HEK293 (cell line): ENCODE data around the gene CSF3.

Experiments used
- CTCF ChIA-PET: fragments of 350-600 bp; formaldehyde crosslinking; extraction: SDS; loops from one replicate; lab custom pipeline; 2021; ENCODE audit warnings: antibody characterized with exemption; lab: Yijun Ruan, JAX
- POLR2A ChIA-PET: fragments of 300-600 bp; formaldehyde crosslinking; extraction: SDS; loops from one replicate; lab custom pipeline; 2020; ENCODE audit warnings: antibody characterized with exemption, inconsistent platforms; lab: Yijun Ruan, JAX
- H3K27ac ChIP-seq: fragments of 200-500 bp; sonication (Bioruptor generic); 2 replicates; pipeline ENCODE4 v1.5.1; 2014; ENCODE audit warnings: low read depth, low read length, control low read depth, inconsistent platforms; ENCODE audit errors: extremely low read depth
- H3K36me3 ChIP-seq, 2 experiments: fragments of 200-500 bp in 1 of 2; sonication (Bioruptor generic) in 1 of 2; 1 replicate in 1 of 2; 2 replicates in 1 of 2; pipeline ENCODE4 v1.5.1; 2014 to 2017; ENCODE audit warnings: inconsistent platforms in 2 of 2, low read length in 2 of 2; ENCODE audit not compliant: control insufficient read depth in 2 of 2, insufficient read depth in 1 of 2
- H3K4me1 ChIP-seq: fragments of 200-500 bp; sonication (Bioruptor generic); 2 replicates; pipeline ENCODE4 v1.5.1; 2014; ENCODE audit warnings: mild to moderate bottlenecking, low read length, inconsistent platforms; ENCODE audit not compliant: control insufficient read depth, insufficient read depth
- H3K4me3 ChIP-seq: 2 replicates; pipeline ENCODE4 v1.5.1; 2011; ENCODE audit warnings: low read depth, mild to moderate bottlenecking, control low read depth, low read length, moderate library complexity
- H3K9me3 ChIP-seq: fragments of 200-500 bp; sonication (Bioruptor generic); 2 replicates; pipeline ENCODE4 v1.5.1; 2014; ENCODE audit warnings: low read depth, low read length, inconsistent platforms; ENCODE audit not compliant: control insufficient read depth, insufficient read depth
- GLIS1 ChIP-seq: fragments of 450-650 bp; formaldehyde crosslinking; IDR thresholded peaks from 2 replicates; pipeline ENCODE4 v1.5.1; 2016; ENCODE audit warnings: missing biosample characterization, missing genetic modification characterization
- GLIS2 ChIP-seq: fragments of 450-650 bp; formaldehyde crosslinking; IDR thresholded peaks from 2 replicates; pipeline ENCODE4 v1.5.1; 2016; ENCODE audit warnings: missing biosample characterization, missing genetic modification characterization
- IKZF3 ChIP-seq: fragments of 450-650 bp; IDR thresholded peaks from 2 replicates; pipeline ENCODE4 v1.5.0; 2018; ENCODE audit warnings: missing biosample characterization, mild to moderate bottlenecking, missing genetic modification characterization, moderate library complexity
- KLF1 ChIP-seq: fragments of 450-650 bp; formaldehyde crosslinking; IDR thresholded peaks from 2 replicates; pipeline ENCODE4 v1.5.1; 2016; ENCODE audit warnings: missing biosample characterization, missing genetic modification characterization
- KLF10 ChIP-seq: fragments of 450-650 bp; IDR thresholded peaks from 2 replicates; pipeline ENCODE4 v1.5.1; 2018; ENCODE audit warnings: missing biosample characterization, mild to moderate bottlenecking, missing genetic modification characterization
- PATZ1 ChIP-seq: fragments of 450-650 bp; formaldehyde crosslinking; IDR thresholded peaks from 2 replicates; pipeline ENCODE4 v1.5.1; 2016; ENCODE audit warnings: missing biosample characterization, missing genetic modification characterization
- PRDM1 ChIP-seq: fragments of 450-650 bp; formaldehyde crosslinking; IDR thresholded peaks from 2 replicates; pipeline ENCODE4; 2016; ENCODE audit warnings: missing biosample characterization, missing genetic modification characterization
- WT1 ChIP-seq: fragments of 450-650 bp; formaldehyde crosslinking; IDR thresholded peaks from 2 replicates; pipeline ENCODE4 v1.5.1; 2016; ENCODE audit warnings: missing biosample characterization, missing genetic modification characterization
- ZNF133 ChIP-seq: fragments of 450-650 bp; formaldehyde crosslinking; IDR thresholded peaks from 2 replicates; pipeline ENCODE4 v1.5.1; 2016; ENCODE audit warnings: missing biosample characterization, missing genetic modification characterization
- ZNF2 ChIP-seq: fragments of 450-650 bp; formaldehyde crosslinking; IDR thresholded peaks from 2 replicates; pipeline ENCODE4 v1.5.1; 2016; ENCODE audit warnings: missing biosample characterization, missing genetic modification characterization
- ZNF274 ChIP-seq, 2 experiments: fragments of 200-500 bp in 1 of 2; fragments of 450-650 bp in 1 of 2; sonication (Bioruptor generic) in 1 of 2; formaldehyde crosslinking in 1 of 2; IDR thresholded peaks; 2 replicates each; pipeline versions ENCODE4 v1.5.1 to v1.6.1; 2014 to 2016; ENCODE audit warnings: borderline replicate concordance in 1 of 2, inconsistent platforms in 1 of 2, low read length in 1 of 2, missing biosample characterization in 1 of 2, missing genetic modification characterization in 1 of 2
- ZNF341 ChIP-seq: fragments of 450-650 bp; formaldehyde crosslinking; IDR thresholded peaks from 2 replicates; pipeline ENCODE4; 2016; ENCODE audit warnings: low read depth, missing biosample characterization, missing genetic modification characterization
- ZNF366 ChIP-seq: fragments of 450-650 bp; formaldehyde crosslinking; conservative IDR thresholded peaks from 2 replicates; pipeline ENCODE4 v1.5.1; 2016; ENCODE audit warnings: missing biosample characterization, missing genetic modification characterization
- ZNF510 ChIP-seq: fragments of 450-650 bp; formaldehyde crosslinking; IDR thresholded peaks from 2 replicates; pipeline ENCODE4 v1.5.1; 2018; ENCODE audit warnings: mild to moderate bottlenecking, missing genetic modification characterization, missing biosample characterization; ENCODE audit not compliant: insufficient replicate concordance
- ZSCAN4 ChIP-seq: fragments of 450-650 bp; formaldehyde crosslinking; IDR thresholded peaks from 2 replicates; pipeline ENCODE4 v1.5.1; 2017; ENCODE audit warnings: missing biosample characterization, missing genetic modification characterization
- TF ChIP-seq, protein P1 (sequence below): fragments of 450-650 bp; formaldehyde crosslinking; IDR thresholded peaks from 2 replicates; pipeline ENCODE4 v1.5.1; 2016; ENCODE audit warnings: missing biosample characterization, missing genetic modification characterization
- TF ChIP-seq, protein P2 (sequence below): fragments of 450-650 bp; formaldehyde crosslinking; IDR thresholded peaks from 2 replicates; pipeline ENCODE4 v1.5.1; 2017; ENCODE audit warnings: missing biosample characterization, missing genetic modification characterization
- TF ChIP-seq, protein P3 (sequence below): fragments of 450-650 bp; formaldehyde crosslinking; IDR thresholded peaks from 2 replicates; pipeline ENCODE4 v1.5.1; 2016; ENCODE audit warnings: missing biosample characterization, missing genetic modification characterization

Gene CSF3

DNA sequence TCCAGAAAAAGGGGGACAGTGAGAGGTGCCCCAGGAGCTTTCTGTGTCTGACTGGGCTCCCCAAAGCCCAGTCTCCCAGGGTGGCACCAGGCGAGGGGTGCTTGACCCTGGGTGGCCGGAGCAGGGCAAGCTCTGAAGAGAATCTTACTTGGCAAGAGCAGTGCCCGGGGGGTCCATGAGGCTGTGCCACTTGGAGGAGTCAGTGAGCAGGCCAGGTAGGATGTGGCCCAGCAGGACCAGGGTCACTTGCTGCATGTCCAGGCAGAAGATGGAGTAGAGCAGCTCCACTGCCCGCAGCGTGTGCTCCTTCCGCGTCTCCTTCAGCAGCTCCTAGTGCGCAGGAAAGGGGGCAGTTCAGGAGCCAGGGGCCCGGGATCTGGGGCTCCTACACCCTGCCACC is 7.3 kb downstream of the CSF3 start:
- CTCF ChIA-PET: interaction anchor here (0.5 to 11.2 kb wide), 6 partner anchors 10 to 212 kb away, joined by 3 to 268 read pairs (median 8); partner anchors contain the start of gene CSF3
- peaks cover 26 to 90% of the 10 kb centered on the region in 2 experiments for H3K36me3 ChIP-seq
- no peaks in the 10 kb centered on the region for H3K9me3 ChIP-seq
- 0 out of 2 replicates have a peak overlapping the region, but pooled peaks have one; percentile 16 for H3K27ac ChIP-seq
- TF ChIP-seq, protein P1, sequence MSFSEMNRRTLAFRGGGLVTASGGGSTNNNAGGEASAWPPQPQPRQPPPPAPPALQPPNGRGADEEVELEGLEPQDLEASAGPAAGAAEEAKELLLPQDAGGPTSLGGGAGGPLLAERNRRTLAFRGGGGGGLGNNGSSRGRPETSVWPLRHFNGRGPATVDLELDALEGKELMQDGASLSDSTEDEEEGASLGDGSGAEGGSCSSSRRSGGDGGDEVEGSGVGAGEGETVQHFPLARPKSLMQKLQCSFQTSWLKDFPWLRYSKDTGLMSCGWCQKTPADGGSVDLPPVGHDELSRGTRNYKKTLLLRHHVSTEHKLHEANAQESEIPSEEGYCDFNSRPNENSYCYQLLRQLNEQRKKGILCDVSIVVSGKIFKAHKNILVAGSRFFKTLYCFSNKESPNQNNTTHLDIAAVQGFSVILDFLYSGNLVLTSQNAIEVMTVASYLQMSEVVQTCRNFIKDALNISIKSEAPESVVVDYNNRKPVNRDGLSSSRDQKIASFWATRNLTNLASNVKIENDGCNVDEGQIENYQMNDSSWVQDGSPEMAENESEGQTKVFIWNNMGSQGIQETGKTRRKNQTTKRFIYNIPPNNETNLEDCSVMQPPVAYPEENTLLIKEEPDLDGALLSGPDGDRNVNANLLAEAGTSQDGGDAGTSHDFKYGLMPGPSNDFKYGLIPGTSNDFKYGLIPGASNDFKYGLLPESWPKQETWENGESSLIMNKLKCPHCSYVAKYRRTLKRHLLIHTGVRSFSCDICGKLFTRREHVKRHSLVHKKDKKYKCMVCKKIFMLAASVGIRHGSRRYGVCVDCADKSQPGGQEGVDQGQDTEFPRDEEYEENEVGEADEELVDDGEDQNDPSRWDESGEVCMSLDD: no peak
- TF ChIP-seq GLIS2 (tag by site-specific recombination) (0 out of 2 replicates have a peak, but pooled peaks have one; percentile 28), PATZ1 (no peak)
- TF ChIP-seq, all 188 proteins: peak for 1
- peaks cover 16% of the 10 kb centered on the region for H3K4me1 ChIP-seq
- POLR2A ChIA-PET: no interaction called here
- no peak overlapping the region for H3K4me3 ChIP-seq

- Histone ChIP-seq H3K4me1 (peaks cover 16% of the 10 kb centered on the region), H3K9me3 (no peaks in the 10 kb centered on the region), H3K27ac (peak overlapping the region; percentile 53; the same call in 1 of the 2 replicates), H3K36me3 (peaks cover 26 to 93% of the 10 kb centered on the region in 2 experiments), H3K4me3 (no peak overlapping the region)
- POLR2A ChIA-PET: interaction anchor here (1.3 kb wide), 1 partner anchor 7 kb away, joined by 4 read pairs; the partner anchor contains the start of gene CSF3
- TF ChIP-seq ZNF341 (tag by site-specific recombination): 0 out of 2 replicates have a peak, but pooled peaks have one; percentile 29
- no peak for TF ChIP-seq ZNF133 (tag by site-specific recombination)
- TF ChIP-seq, all 188 proteins: peak for 1
- CTCF ChIA-PET: interaction anchor here (0.5 to 11.2 kb wide), 5 partner anchors 11 to 211 kb away, joined by 3 to 268 read pairs (median 7); partner anchors contain the start of gene CSF3
Measured at GRCh38 chr17:40022961-40023541, 7.8 kb downstream of the CSF3 start.

DNA sequence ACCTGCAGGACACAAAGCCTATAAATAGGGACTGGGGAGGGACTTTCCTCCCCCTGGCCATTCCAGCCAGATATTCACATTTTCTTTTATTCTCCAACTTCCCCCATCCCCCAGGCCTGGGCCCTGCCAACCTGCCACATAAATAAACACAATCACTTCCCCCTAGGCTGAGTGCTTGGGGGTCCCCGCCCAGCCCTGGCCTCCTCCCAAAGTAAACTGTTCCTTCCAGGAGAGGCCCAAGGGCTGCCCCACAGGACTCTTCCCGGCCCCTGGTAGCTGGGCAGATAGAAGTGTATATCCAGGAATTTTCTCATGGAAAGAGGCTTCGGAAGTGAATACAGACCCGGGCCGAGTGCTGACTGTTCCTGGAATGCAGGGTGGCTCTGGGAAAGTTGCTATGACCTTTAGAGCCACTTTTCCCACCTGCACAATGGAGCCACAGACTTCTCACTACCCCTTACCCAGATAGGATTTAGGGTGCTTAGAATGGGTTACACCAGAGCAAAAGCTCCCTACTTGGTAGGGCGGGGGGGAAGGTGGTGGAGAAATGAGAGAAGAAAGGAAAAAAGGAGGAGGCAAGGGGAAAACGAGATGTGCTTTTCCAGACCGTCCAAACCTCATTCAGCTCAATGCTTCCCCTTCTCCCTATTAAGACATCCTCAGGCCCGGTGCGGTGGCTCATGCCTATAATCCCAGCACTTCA is 8.5 kb downstream of the CSF3 start:
- H3K27ac ChIP-seq: peak overlapping the region; percentile 53
- H3K4me3 ChIP-seq: no peak overlapping the region
- peaks cover 32 to 93% of the 10 kb centered on the region in 2 experiments for H3K36me3 ChIP-seq
- no peaks in the 10 kb centered on the region for H3K9me3 ChIP-seq
- H3K4me1 ChIP-seq: peaks cover 16% of the 10 kb centered on the region
- ChIA-PET CTCF (interaction anchor here (0.6 to 11.2 kb wide), 8 partner anchors 12 to 328 kb away, joined by 3 to 268 read pairs (median 5); partner anchors contain the start of genes CSF3 and MED24), POLR2A (interaction anchor here (1.3 kb wide), 1 partner anchor 8 kb away, joined by 4 read pairs; the partner anchor contains the start of gene CSF3)
- TF ChIP-seq ZNF2 (tag by site-specific recombination) (no peak), ZSCAN4 (no peak), ZNF274 (IDR thresholded peaks at IDR 0.05; ENCODE audit: low read length) (no peak), ZNF274 (tag by site-specific recombination; IDR thresholded peaks at IDR 0.05; ENCODE audit: borderline replicate concordance) (no peak), ZNF510 (tag by site-specific recombination) (no peak), IKZF3 (tag by site-specific recombination) (0 out of 2 replicates have a peak, but pooled peaks have one; percentile 53), PRDM1 (peak; percentile 75), KLF1 (peak; percentile 82), GLIS1 (tag by site-specific recombination) (peak; percentile 47; the same call in 1 of the 2 replicates), KLF10 (tag by site-specific recombination) (no peak), WT1 (tag by site-specific recombination) (no peak), ZNF366 (tag by site-specific recombination) (no peak)
- TF ChIP-seq, protein P2, sequence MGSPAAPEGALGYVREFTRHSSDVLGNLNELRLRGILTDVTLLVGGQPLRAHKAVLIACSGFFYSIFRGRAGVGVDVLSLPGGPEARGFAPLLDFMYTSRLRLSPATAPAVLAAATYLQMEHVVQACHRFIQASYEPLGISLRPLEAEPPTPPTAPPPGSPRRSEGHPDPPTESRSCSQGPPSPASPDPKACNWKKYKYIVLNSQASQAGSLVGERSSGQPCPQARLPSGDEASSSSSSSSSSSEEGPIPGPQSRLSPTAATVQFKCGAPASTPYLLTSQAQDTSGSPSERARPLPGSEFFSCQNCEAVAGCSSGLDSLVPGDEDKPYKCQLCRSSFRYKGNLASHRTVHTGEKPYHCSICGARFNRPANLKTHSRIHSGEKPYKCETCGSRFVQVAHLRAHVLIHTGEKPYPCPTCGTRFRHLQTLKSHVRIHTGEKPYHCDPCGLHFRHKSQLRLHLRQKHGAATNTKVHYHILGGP (tag by site-specific recombination): peak; percentile 79
- TF ChIP-seq, protein P3, sequence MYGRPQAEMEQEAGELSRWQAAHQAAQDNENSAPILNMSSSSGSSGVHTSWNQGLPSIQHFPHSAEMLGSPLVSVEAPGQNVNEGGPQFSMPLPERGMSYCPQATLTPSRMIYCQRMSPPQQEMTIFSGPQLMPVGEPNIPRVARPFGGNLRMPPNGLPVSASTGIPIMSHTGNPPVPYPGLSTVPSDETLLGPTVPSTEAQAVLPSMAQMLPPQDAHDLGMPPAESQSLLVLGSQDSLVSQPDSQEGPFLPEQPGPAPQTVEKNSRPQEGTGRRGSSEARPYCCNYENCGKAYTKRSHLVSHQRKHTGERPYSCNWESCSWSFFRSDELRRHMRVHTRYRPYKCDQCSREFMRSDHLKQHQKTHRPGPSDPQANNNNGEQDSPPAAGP (tag by site-specific recombination): 0 out of 2 replicates have a peak, but pooled peaks have one; percentile 17
